ENCODE measurements around the gene C6orf62. TPM values are rescaled to one million over a fixed set of nuclear protein-coding genes. Genes with fewer than 3 reads are reported as not detected.

The C6orf62 gene
- total RNA-seq (2013) = 87.1 TPM
- polyA plus RNA-seq (10 to 100 TPM; 45.5 to 78.8 (median 55.4) TPM), polyA minus RNA-seq (14.7 and 21.4 TPM in 2 replicates), total RNA-seq (211 to 635 (median 293) reads per million in 11 experiments)

DNA sequence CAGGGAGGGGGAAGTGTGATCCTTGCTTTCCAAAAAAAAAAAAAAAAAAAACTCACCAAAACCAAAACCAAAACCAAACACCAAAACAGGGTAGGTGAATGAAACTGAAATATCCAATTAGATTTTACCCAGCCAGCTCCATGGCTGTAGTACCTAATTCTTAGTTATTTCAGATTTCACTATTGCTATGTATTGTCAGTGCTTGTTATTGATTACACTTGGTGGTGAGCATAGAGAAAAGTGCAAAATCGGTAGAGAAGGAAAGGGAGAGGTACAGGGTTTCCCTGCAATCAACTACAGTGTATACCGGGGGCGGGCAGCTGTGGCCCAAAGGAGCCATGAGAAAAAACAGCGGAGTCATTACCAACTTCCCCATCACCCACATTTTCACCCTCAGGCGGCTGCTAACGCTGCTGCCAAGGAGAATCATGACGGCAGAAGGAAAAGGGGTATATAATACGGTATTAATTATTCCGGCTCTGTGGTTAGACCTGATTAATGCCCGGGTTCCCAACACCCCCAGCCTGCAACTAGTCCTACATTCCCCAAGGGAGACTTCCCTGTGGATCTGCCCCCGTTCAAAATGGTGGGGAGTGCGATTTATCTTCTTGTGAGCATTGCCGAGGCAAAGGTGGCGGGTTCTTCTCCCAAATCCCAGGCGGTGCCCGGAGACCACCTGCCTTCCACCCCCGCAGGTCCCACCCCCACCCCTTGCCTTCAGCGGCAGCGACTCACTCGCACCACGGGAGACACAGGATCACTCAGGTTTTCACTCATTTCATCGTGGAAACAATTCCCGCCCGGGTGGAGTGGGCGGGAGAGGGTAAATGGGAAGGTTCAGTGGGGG, at the start of gene C6orf62:
Gene C6orf62 (minus strand): TSS at position 30 of the 847 bp plus-strand sequence. CDS start 486 bp downstream, outside the sequence.
- Histone ChIP-seq H3K27me3 (ENCODE audit: control insufficient read depth in 2 of 2, insufficient read depth in 2 of 2, low read length in 2 of 2) (no peaks in the 10 kb centered on the region), H2AFZ (ENCODE audit: insufficient read depth, low read depth, low read length, poor library complexity, severe bottlenecking) (no peak within 1 kb of the TSS), H4K20me1 (ENCODE audit: insufficient read depth, low read length) (peaks cover 50% of the 10 kb centered on the region), H3K36me3 (replicated peaks in 1 of 2; ENCODE audit: control insufficient read depth in 1 of 2, insufficient read depth in 2 of 2, low read length in 2 of 2) (peaks cover 20 to 32% of the 10 kb centered on the region in 2 donors), H3K79me2 (ENCODE audit: insufficient read depth, low read length) (peaks cover 63% of the 10 kb centered on the region), H3K9me3 (replicated peaks in 1 of 2; ENCODE audit: control insufficient read depth in 1 of 2, insufficient read depth in 1 of 2, low read length in 2 of 2) (no peaks in the 10 kb centered on the region), H3K27ac (ENCODE audit: low read depth in 1 of 2, low read length in 2 of 2) (peak within 1 kb of the TSS; percentile 96 to 100), H3K4me3 (replicated peaks in 1 of 3; ENCODE audit: low read depth in 2 of 3, low read length in 3 of 3) (peak within 1 kb of the TSS; percentile 84 to 99 (median 92)), H3K4me2 (replicated peaks; ENCODE audit: extremely low read depth, low read length, poor library complexity, severe bottlenecking) (peak within 1 kb of the TSS; percentile 88), H3K4me1 (ENCODE audit: control insufficient read depth in 1 of 2, insufficient read depth in 2 of 2, low read length in 2 of 2) (peaks cover 40 to 54% of the 10 kb centered on the region in 2 donors), H3K9ac (ENCODE audit: insufficient read depth, low read length, poor library complexity, severe bottlenecking) (peak within 1 kb of the TSS; percentile 98)
- H3K36me3 Mint-ChIP-seq = peaks cover 42 to 43% of the 10 kb centered on the region in 2 donors
- WGBS (ENCODE audit: insufficient coverage) = 0% methylated on average over 2 of the region's 25 CpGs
- peaks cover 46% of the 10 kb centered on the region for H3K4me1 Mint-ChIP-seq
- TF ChIP-seq CTCF (IDR thresholded peaks at IDR 0.05) = no peak
- DNase-seq = peak; percentile 66 to 74 (median 73)
- peaks cover 1 to 2% (median 1%) of the 10 kb centered on the region in 3 donors for H3K27me3 Mint-ChIP-seq (ENCODE audit: low read depth in 3 of 3)
- intact Hi-C loops (cut with micrococcal nuclease) = loop anchor here in 1 of 2 donors (2.0 kb wide), 1 partner anchor 55 kb away; the partner anchor contains the start of gene GMNN
- H3K4me3 Mint-ChIP-seq = peak within 1 kb of the TSS; percentile 95 to 99
- H3K27ac Mint-ChIP-seq = peak within 1 kb of the TSS; percentile 96 to 100 (median 99)
- H3K9me3 Mint-ChIP-seq = peaks cover 0 to 2% (median 0%) of the 10 kb centered on the region in 7 donors

- Histone ChIP-seq H3K79me2 (ENCODE audit: insufficient read depth, low read length) (no peaks in the 10 kb centered on the region), H3K4me1 (ENCODE audit: control insufficient read depth in 1 of 2, insufficient read depth in 2 of 2, low read length in 2 of 2) (no peaks in the 10 kb centered on the region), H3K4me2 (replicated peaks; ENCODE audit: extremely low read depth, low read length, poor library complexity, severe bottlenecking) (no peak overlapping the region), H2AFZ (ENCODE audit: insufficient read depth, low read depth, low read length, poor library complexity, severe bottlenecking) (no peak overlapping the region), H3K4me3 (replicated peaks in 1 of 3; ENCODE audit: low read depth in 2 of 3, low read length in 3 of 3) (no peak overlapping the region), H3K36me3 (replicated peaks in 1 of 2; ENCODE audit: control insufficient read depth in 1 of 2, insufficient read depth in 2 of 2, low read length in 2 of 2) (no peaks in the 10 kb centered on the region), H3K9ac (ENCODE audit: insufficient read depth, low read length, poor library complexity, severe bottlenecking) (no peak overlapping the region), H4K20me1 (ENCODE audit: insufficient read depth, low read length) (no peaks in the 10 kb centered on the region), H3K27me3 (ENCODE audit: control insufficient read depth in 2 of 2, insufficient read depth in 2 of 2, low read length in 2 of 2) (no peaks in the 10 kb centered on the region), H3K27ac (ENCODE audit: low read depth in 1 of 2, low read length in 2 of 2) (no peak overlapping the region), H3K9me3 (replicated peaks in 1 of 2; ENCODE audit: control insufficient read depth in 1 of 2, insufficient read depth in 1 of 2, low read length in 2 of 2) (no peaks in the 10 kb centered on the region)
- no peak for TF ChIP-seq CTCF (IDR thresholded peaks at IDR 0.05)
- Mint-ChIP-seq H3K9me3 (no peaks in the 10 kb centered on the region), H3K36me3 (no peaks in the 10 kb centered on the region), H3K27ac (peak overlapping the region in 1 of 7 donors; percentile 46), H3K4me3 (no peak overlapping the region), H3K27me3 (ENCODE audit: low read depth in 3 of 3) (no peaks in the 10 kb centered on the region), H3K4me1 (no peaks in the 10 kb centered on the region)
- DNase-seq = no peak
- intact Hi-C loops (cut with micrococcal nuclease) = loop anchor here in 1 of 2 donors (5.0 kb wide), 1 partner anchor 186 kb away; no protein-coding TSS in a partner anchor
- no CpG with 5 or more reads among the region's 5 CpGs for WGBS (ENCODE audit: insufficient coverage)
Observed at GRCh38 chr6:24768361-24768760, 49.4 kb upstream of the C6orf62 start.
